ENCODE measurements around the gene DOCK11. TPM values are rescaled to one million over a fixed set of nuclear protein-coding genes. Genes with fewer than 3 reads are reported as not detected.

Gene DOCK11
- total and polyA plus RNA-seq, 9 of the 15 experiments (the other 6 are each of a cell fraction or from before 2014, with no cell fraction given): 41.8 to 77.8 (median 50.9) TPM

GRCh38 chrX:118524344-118524743 is 28.7 kb downstream of the DOCK11 start:
- ATAC-seq (no peak), DNase-seq (ENCODE audit: extremely low read depth in 1 of 4, low spot score in 3 of 4) (no peak), FAIRE-seq (no peak)
- Histone ChIP-seq H3K4me2 (ENCODE audit: insufficient read depth, low read length) (no peak overlapping the region; the same call in 1 of the 2 replicates), H3K9me1 (ENCODE audit: control insufficient read depth, insufficient read depth, low read length) (no peaks in the 10 kb centered on the region), H3K79me2 (ENCODE audit: control insufficient read depth, insufficient read depth, low read length) (peaks cover 89% of the 10 kb centered on the region), H3K9me3 (replicated peaks; ENCODE audit: control insufficient read depth, insufficient read depth, low read depth, low read length) (no peaks in the 10 kb centered on the region), H3K27me3 (ENCODE audit: control insufficient read depth in 2 of 2, insufficient read depth in 2 of 2, low read length in 2 of 2) (no peaks in the 10 kb centered on the region), H3K4me1 (replicated peaks in 1 of 2; ENCODE audit: control insufficient read depth in 2 of 2, insufficient read depth in 2 of 2, low read length in 2 of 2) (peaks cover 11 to 73% of the 10 kb centered on the region in 2 experiments), H4K20me1 (replicated peaks; ENCODE audit: control insufficient read depth, insufficient read depth, low read length) (no peaks in the 10 kb centered on the region), H3K27ac (ENCODE audit: extremely low read depth, low read depth, low read length) (no peak overlapping the region), H2AFZ (ENCODE audit: low read depth, low read length) (no peak overlapping the region), H3K36me3 (ENCODE audit: control insufficient read depth, insufficient read depth, low read length) (peaks cover 5% of the 10 kb centered on the region; the same call in 1 of the 3 replicates), H3K9ac (ENCODE audit: insufficient read depth in 1 of 2, low read depth in 2 of 2, low read length in 2 of 2) (no peak overlapping the region; a peak in 1 of 4 replicates), H3K4me3 (no peak overlapping the region)
- POLR2A ChIA-PET: no interaction called here
- WGBS (ENCODE audit: insufficient coverage, low coverage, missing lambda C conversion rate): 25% methylated on average over 3 of the region's 3 CpGs
- CTCF ChIA-PET (ENCODE audit: low intra/inter-chr PET ratio): no interaction called here
- intact Hi-C loops (cut with micrococcal nuclease) (loop anchor here (2.0 kb wide), 1 partner anchor 30 kb away; the partner anchor contains the start of gene DOCK11), in situ Hi-C loops (cut with MboI) (no loop called here)
- no TSS peak for BruUV-seq (replicated peaks)
- TF ChIP-seq MCM5 (IDR thresholded peaks at IDR 0.05; ENCODE audit: low read depth) (no peak), HBP1 (CRISPR knock-in tag; IDR thresholded peaks at IDR 0.05) (no peak), HSF4 (CRISPR knock-in tag; IDR thresholded peaks at IDR 0.05; ENCODE audit: borderline replicate concordance) (no peak), CC2D1A (IDR thresholded peaks at IDR 0.05) (no peak), ZNF133 (CRISPR knock-in tag; IDR thresholded peaks at IDR 0.05) (no peak), ZNF143 (CRISPR knock-in tag; IDR thresholded peaks at IDR 0.05) (no peak), ZNF277 (CRISPR knock-in tag; IDR thresholded peaks at IDR 0.05; ENCODE audit: borderline replicate concordance) (no peak), ARID3A (IDR thresholded peaks at IDR 0.05; ENCODE audit: borderline replicate concordance, low read depth, low read length) (no peak), ZNF318 (IDR thresholded peaks at IDR 0.05; ENCODE audit: borderline replicate concordance in 1 of 2, low read depth in 1 of 2) (no peak), NFXL1 (CRISPR knock-in tag; IDR thresholded peaks at IDR 0.05) (no peak)
